ENCODE data around the gene CYS1.
"Not testable (repeated sequence)": the region's sequence is repeated elsewhere in the genome, so short reads cannot be mapped to it uniquely, and the experiment has no call there.

CYS1 gene

GRCh38 chr2:10029875-10030223 lies 50.4 kb downstream of the CYS1 start:
- DNase-seq (ENCODE audit: low read depth in 2 of 2), result no peak

DNA sequence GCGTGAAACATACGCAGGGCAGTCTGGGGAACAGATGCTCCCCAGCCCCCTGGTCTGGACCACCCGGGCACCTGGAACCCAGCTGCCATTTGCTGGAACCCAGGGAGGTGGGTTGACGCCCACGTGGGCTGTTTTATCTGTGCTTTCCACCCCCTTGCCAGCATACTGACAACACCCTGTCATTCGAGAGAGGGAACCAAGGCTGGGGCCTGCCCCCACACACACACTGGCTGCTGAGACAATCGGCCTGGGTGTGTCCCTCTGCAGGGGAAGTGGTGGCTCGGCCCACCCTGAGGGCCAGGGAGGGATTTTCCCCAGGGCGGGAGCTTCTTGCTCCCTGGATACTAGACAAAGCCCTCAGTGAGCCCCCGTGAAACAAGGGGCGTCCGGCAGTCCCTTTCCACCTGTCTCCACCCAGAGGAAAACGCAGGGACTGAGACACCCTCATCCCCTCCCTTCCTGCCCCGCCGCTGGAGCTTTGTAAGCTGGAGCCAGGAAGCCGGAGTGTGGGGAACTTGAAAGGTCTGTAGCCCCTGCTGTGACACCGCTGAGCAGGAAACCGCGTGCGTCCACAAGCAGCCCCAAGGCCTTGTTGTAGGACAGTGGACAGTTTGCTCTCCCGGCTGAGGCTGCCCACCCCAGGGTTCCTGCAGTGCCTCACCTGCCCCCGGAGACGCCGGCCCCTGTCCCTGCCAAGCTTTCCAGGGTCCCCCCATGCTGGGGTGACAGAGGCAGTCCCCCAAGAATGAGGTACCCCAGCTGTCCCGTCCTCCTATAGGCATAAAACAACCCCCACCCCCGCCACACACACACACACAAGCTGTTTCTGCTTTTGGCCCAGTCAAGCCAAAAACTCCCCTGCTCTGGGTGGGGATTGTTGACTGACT lies 51.0 kb downstream of the CYS1 start:
- peak; percentile 21 to 26 for DNase-seq (ENCODE audit: low read depth in 2 of 2)

- no peak for DNase-seq (ENCODE audit: low read depth in 2 of 2)
Measured at GRCh38 chr2:10028407-10028987, 51.7 kb downstream of the CYS1 start.

GRCh38 chr2:10027660-10028330 lies 52.4 kb downstream of the CYS1 start:
- no peak for DNase-seq (ENCODE audit: low read depth in 2 of 2)

GRCh38 chr2:10026940-10027569 lies 53.2 kb downstream of the CYS1 start:
- no peak for DNase-seq (ENCODE audit: low read depth in 2 of 2)

- no peak for DNase-seq (ENCODE audit: low read depth in 2 of 2)
Measured at GRCh38 chr2:10022966-10023662, 57.1 kb downstream of the CYS1 start.

- no peak for DNase-seq (ENCODE audit: low read depth in 2 of 2)
Measured at GRCh38 chr2:10022445-10022844, 57.8 kb downstream of the CYS1 start.

GRCh38 chr2:10022041-10022421 lies 58.2 kb downstream of the CYS1 start:
- no peak for DNase-seq (ENCODE audit: low read depth in 2 of 2)

GRCh38 chr2:10019602-10020400 lies 60.4 kb downstream of the CYS1 start:
- DNase-seq (ENCODE audit: low read depth in 2 of 2), result no peak

DNA sequence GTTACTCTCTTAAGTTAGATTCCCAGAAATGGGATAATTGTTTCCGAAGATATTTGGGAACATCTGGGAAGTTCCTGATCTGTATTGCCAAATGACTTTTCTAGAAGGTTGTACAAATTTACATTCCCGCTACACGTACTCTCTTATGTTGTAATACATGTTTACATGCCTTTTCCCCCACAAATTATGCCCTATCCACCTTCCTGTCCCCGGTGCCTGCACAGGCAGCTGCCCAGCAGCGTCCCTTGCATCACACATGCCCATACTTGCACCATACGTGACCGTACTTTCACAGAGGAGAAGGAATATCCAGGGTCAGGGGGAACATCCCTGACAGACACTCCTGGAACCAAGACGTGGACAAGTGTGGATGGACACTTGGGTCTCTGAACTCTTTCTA lies 61.0 kb downstream of the CYS1 start:
- DNase-seq (ENCODE audit: low read depth in 2 of 2), result no peak

- no peak for DNase-seq (ENCODE audit: low read depth in 2 of 2)
Measured at GRCh38 chr2:10017313-10017941, 62.8 kb downstream of the CYS1 start.

GRCh38 chr2:10016802-10017258 lies 63.4 kb downstream of the CYS1 start:
- no peak for DNase-seq (ENCODE audit: low read depth in 2 of 2)

DNA sequence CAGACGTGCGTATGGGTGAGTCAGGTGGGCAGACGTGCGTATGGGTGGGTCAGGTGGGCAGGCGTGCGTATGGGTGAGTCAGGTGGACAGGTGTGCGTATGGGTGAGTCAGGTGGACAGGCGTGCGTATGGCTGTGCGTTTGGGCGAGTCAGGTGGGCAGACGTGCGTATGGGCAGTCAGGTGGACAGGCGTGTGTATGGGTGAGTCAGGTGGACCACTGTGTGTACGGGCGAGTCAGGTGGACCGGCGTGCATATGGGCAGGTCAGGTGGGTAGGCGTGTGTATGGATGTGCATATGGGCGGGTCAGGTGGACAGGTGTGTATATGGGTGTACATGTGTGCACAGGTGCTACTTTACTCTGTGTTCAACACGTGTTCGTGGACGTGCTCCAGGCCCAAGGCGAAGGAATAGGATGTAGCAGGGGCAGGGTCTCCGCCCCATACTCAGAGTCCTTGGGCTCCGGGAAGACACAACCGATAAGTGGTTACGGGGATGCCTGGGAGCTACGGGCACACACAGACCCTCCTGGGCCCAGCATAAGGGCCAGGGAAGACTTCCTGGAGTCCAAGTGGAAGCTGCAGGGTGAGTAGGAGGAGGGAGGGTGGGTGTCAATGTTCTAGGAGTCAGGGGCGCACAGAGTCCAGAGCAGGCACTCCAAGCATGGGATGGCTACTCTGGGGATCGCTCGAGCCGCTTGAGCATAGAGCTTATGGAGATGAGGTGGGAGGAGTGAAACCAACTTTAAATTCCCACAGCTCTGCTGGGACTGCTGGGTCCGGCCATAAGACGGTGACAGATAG lies 64.0 kb downstream of the CYS1 start:
- no peak for DNase-seq (ENCODE audit: low read depth in 2 of 2)

GRCh38 chr2:10015376-10015989 lies 64.7 kb downstream of the CYS1 start:
- DNase-seq (ENCODE audit: low read depth in 2 of 2), result not testable (repeated sequence)

GRCh38 chr2:10014418-10015190 lies 65.6 kb downstream of the CYS1 start:
- DNase-seq (ENCODE audit: low read depth in 2 of 2), result no peak

DNA sequence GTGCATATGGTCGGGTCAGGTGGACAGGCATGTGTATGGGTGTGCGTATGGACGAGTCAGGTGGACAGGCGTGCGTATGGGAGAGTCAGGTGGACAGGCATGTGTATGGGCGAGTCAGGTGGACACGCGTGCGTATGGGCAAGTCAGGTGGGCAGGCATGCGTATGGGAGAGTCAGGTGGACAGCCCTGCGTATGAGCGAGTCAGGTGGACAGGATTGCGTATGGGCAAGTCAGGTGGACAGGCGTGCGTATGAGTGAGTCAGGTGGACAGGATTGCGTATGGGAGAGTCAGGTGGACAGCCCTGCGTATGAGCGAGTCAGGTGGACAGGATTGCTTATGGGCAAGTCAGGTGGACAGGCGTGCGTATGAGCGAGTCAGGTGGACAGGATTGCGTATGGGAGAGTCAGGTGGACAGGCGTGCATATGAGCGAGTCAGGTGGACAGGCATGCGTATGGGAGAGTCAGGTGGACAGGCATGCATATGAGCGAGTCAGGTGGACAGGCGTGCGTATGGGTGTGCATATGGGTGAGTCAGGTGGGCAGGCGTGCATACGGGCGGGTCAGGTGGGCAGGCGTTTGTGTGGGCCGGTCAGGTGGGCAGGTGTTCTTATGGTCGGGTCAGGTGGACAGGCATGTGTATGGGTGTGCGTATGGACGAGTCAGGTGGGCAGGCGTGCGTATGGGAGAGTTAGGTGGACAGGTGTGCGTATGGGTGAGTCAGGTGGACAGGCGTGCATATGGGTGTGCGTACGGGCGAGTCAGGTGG lies 66.4 kb downstream of the CYS1 start:
- DNase-seq (ENCODE audit: low read depth in 2 of 2), result not testable (repeated sequence)

- DNase-seq (ENCODE audit: low read depth in 2 of 2), result no peak
Measured at GRCh38 chr2:10012963-10013461, 67.2 kb downstream of the CYS1 start.

All from stimulated activated CD8-positive, alpha-beta memory T cell treated with anti-CD3 and anti-CD28 coated beads, Interleukin-15, amount 100 ng/mL, for 4 hours (primary cell).